Measurements from ENCODE around the gene RPS6KL1.

Gene RPS6KL1, protein sequence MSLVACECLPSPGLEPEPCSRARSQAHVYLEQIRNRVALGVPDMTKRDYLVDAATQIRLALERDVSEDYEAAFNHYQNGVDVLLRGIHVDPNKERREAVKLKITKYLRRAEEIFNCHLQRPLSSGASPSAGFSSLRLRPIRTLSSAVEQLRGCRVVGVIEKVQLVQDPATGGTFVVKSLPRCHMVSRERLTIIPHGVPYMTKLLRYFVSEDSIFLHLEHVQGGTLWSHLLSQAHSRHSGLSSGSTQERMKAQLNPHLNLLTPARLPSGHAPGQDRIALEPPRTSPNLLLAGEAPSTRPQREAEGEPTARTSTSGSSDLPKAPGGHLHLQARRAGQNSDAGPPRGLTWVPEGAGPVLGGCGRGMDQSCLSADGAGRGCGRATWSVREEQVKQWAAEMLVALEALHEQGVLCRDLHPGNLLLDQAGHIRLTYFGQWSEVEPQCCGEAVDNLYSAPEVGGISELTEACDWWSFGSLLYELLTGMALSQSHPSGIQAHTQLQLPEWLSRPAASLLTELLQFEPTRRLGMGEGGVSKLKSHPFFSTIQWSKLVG

DNA sequence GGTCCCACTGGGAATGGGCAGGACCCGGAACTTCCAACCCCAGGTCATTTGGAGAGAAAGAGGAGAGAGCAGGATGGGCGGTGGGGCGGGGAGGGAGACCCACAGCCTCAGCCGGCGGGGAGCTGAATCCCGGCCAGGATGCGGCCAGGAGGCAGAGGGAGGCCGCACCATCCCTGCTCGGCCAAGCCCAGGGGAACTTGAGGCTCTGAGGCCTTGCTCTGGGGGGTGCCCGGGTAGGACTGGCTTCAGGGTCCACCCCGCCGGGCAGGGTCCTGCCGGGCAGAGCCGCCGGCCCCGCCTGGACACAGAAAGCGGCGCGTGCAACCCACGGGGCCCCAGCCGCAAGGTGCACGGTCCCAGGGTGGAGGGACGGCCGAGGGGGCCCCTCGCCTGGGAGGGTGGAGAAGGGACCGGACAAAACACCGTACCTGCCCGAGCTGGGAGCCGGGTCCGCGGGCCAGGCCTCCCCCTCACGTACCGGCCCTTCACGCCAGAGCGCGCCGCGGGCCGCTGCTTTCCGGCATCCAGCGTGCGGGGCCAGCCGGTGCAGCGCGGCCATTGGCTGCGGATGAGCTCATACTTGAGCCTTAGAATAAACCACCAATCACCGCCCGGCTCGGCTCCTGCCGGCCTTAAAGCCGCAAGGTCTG lies at the start of gene RPS6KL1:
RPS6KL1 (minus strand) TSS at position 509 of the 650 bp plus-strand sequence. CDS start 1,719 bp downstream, outside the sequence.
- peak; percentile 89 for DNase-seq (ENCODE audit: low spot score)

DNA sequence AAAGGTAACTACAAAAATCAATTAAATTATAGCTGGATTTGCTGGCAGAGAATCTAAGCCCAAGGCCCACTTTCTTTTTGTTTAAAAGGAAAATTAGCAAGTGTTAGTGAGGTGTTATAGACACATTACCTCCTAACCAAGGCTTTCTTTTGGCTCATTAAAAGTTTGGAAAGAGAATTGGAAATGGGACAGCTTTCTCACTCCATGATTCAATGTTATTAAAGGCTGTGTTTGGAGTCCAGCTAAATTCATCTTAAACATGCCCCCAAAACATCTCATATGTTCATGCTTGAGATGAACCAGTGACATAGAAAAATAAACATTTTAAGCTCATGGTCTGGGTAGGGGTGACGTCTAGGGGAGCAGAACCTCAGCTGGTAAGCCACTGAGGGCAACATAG lies 45.8 kb upstream of the RPS6KL1 start:
- no peak for DNase-seq (ENCODE audit: low spot score)

DNA sequence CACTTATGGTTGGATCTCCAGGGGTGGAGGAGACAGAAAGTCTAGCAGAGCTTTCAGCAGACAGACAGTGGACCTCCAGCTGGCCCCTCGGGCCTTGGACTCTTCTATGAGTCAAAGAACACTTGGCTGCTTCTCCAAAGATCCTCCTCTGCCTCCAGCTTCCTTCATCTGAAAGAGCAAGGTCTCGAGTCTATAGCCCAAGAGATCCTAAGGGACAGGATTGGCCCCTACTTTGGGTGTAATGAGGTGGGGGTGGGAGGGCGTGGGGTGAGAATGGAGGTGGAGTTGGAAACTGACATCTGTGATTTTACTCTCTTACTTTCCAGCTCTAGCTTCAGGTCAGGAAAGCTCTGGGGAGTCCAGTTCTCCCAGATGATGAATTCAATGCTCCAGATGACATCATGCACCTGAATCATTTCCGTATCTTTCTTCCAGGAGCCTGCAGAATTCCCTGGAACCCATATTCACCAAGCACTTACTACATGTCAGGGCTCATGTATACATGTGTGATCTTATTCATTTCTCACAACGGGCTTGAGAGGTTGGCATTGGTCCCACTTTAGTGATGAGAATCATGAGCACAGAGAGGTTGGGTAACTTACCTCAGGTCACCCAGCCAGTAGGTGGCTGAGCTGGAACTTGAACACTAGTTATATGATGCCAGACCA lies 42.6 kb upstream of the RPS6KL1 start:
- DNase-seq (ENCODE audit: low spot score) = no peak

DNA sequence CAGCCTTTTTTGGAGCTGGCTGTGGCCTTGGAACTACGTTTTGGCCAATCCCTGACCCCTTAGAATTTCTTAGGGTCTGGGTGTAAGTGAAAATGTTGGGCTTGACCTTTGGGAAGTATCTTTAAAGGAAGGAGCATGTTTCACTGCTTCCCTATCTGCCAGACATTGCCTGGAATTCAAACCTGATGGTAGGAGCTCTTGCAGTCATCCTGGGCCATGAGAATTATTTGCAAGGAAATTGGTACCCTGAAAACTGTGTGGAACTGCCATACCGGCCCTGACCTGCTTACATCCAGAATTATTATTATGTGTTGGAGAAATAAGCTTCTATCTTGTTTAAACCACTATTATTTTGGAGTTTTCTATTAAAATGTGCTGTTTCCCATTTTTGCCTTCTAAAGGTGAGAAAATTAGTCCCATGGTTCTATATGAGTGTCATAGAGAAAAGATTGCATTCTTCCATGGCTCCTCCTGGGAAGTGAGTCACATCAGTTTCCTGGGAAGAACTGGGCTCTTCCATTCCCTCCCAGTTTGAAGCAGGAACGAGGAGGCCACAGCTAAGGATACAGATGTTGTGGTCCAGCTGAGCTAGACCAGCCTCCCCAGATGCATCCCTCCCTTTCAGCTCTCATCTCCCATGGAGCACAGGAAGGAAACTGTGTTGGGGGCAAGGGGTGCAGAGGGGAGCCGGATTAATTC lies 41.9 kb upstream of the RPS6KL1 start:
- no peak for DNase-seq (ENCODE audit: low spot score)

DNA sequence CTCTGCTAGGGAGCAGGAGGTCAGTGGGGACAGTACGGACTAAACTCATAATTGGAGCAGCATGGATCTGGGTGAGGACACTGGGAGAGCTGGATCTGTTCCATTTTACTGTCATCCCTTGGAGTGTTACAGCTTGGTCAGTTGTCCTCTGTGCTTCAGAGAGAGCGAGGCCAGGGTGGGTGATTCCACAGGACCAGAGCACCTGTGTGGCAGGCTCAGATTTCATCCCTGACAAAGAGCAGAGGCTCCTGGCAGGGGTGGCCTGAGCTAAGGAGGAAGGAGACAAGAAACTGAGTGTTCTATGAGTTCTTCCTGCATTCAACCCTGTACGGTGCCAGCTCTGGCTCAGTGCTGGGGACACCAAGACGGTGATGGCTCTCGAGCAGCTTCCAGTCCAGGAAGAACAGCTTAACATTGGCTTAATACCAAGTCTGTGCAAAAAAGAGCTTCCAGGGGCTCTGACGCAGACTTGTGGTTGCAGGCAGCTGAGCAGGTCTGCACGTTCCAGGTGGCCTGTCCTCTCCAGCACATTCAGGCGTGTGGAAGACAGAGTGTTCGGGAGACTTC lies 40.7 kb upstream of the RPS6KL1 start:
- no peak for DNase-seq (ENCODE audit: low spot score)

DNA sequence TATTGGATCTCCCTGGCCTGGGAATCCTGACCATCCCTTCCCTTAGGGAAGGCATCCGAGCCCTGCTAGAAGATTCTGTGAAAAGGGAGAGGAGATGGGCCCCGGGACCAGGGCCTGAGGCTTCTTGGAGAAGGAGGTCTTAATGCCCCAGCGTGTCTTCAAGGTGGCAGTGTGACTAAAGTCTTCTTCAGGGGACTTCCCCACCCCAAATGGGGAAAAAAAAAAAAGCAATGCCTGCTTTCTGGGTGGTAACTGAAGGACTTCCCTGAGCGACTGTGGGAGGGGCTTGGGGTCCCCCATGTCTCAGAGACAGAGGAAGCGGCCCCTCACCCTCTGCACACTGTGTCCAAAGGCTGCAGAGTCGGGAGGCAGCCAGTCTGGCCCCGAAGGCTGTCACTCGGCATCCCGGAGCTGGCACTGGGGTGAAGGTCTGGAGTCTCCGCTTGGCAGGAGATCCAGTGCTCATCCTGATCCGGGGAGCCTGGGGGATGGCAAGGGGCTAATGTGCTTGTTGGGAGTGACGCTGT lies 40.2 kb upstream of the RPS6KL1 start:
- DNase-seq (ENCODE audit: low spot score) = no peak

DNA sequence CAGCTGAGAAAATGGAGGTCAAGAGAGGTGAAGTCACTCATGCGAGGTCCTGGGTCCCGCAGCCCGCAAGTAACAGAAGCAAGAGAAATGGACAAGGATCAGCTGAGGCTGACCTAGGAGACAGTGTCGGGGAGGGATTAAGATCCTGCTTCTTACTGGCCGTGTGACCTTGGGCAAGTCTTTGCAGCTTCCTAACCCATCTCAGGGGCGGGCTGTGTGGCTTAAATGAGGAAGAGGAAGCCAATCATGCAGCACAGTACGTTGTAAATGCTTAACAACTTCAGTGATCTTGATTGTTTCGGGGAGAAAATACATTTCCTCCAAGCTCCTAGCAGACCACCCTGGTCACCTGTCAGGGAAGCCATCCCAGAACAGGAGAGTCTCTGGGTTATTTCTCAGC lies 39.4 kb upstream of the RPS6KL1 start:
- DNase-seq (ENCODE audit: low spot score) = no peak

DNA sequence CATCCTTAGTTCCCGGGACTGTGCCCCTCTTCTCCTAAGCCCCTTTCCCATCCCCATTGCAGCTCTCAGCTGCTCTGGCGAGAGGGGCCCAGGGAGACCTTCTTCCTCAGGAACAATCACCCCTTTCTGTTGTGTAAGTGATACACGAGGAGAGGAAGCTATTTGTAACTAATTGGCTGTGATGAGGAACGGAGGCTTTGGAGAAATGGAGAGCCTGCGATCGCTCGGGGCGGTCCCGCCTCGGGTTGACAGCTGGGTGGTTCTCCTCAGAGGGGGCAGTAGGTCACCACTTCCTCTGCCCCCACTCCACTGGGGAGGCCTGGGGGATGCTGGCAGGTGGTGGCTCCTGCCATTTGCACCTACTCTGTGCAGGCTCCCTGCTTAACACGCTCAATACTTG lies 39.0 kb upstream of the RPS6KL1 start:
- no peak for DNase-seq (ENCODE audit: low spot score)

DNA sequence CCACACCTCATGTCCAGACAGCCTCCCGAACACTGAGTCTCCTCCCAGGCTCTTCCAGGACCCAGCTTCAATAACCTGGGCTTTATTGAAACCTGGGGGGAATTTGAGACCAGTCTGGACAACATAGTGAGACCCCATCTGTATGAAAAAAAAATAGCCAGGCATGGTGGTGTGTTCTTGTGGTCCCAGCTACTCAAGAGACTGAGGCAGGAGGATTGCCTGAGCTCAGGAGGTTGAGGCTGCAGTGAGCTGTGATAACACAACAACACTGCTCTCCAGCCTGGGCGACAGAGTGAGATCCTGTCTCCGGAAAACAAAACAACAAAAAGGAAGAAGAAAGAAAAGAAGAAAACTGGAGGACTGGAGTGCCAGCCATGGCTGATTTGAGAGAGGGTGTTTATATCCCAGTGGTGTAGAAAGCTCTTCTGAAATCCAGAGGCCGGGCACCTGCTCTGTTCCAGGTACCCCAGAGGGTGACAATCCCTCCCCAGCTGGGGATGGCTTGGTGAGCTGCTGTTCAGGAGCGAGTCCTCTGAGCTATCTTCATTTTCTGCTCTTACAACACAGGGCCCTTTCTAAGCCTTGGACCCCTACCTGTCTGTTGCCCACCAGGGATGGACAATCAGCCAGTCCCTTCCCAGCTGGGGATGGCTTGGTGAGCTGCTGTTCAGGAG lies 38.3 kb upstream of the RPS6KL1 start:
- no peak for DNase-seq (ENCODE audit: low spot score)

DNA sequence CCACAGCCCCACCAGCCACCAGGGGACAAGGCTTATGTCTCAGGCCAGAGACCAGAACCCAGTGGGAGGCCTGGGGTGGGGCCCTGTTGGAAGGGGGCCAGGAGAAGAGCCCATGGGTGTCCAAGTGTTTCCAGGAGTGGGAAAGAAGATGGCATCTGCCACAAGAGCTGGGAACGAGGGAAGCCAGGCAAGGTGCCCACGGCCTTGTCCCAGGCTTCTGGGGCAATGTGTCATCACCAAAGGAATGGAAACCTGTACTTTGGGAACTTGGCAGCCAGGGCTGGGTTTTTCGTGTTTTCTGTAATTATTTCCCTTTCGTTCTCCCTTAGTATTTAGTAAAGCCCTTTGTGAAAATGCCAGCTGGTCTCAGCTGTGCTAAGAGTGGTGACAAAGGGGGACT lies 37.7 kb upstream of the RPS6KL1 start:
- no peak for DNase-seq (ENCODE audit: low spot score)

DNA sequence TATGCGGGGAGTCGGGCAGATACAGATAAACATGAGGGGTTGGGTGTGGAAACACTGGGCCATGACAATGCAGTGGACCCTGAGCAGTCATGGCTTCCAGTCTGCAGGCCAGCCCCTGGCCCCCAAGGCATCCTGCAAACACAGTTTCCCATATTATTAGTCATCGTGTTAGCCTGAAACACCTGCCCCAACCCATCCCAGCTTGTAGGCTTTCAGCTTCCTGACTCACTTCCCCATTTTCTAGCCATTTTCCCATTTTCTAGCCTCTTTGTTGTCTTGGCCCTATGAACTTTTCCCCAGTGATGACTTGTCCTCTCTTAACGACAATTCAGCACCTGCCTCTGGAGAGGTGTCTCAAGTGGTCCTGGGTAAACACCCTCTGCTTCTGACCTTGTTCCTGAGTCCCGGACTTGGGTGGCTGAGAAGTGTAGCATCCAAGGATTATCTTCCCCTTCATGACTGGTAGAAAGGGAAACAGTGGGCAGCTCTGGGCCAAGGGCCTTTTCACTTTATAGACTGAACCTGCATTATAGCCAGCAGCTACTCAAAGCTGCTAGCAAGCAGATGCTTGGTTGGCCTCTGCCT lies 36.6 kb upstream of the RPS6KL1 start:
- DNase-seq (ENCODE audit: low spot score) = no peak

DNA sequence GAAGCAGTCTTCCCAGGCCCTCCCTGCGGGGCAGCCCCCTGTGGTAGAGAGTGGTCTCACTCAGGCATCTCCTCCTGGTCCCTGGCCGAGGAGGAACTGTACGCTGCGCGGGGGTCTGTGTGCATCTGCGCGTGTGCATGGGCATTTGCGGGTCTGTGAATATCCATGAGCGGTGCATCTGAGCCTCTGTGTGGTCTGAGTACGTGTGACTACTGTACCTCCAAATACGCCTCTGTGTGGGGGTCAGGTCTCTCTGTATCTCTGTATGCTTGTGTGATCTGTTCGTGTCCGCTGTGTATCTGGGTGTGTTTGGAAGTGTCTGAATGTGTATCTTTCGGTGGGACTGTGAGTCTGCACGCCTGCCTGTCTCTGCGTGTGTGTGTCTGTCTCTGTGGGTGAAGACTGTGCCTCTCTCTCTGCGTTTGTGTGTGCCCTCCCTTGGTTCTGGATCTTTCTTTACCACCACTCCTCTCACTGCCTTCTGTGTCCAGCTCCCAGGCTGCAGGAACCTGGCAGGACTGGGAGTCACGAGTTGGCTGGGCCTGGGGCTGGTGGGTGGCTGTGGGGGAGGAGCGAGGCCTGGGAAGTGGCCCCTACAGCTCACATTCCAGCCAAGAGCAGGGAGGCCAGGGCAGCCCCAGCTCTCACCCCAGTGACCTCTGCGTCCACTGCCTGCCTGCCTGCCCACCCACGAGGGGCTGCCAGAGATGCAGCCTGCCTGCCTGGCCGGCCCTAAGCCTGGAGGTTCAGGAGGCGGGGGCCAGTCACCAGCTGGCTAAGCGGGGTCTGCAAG lies 33.4 kb upstream of the RPS6KL1 start:
- DNase-seq (ENCODE audit: low spot score) = no peak

DNA sequence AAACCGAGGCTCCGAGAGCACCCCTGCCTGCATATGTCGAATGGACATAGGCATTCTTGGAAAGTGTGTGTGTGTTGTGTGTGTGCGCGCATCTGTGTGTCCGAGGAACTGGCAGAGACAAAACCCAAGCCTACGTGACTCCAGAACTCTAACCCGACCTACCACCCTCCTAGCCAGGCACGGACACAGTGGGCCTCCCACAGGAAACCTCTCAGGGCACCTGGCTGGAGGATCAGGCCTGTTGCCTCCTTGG lies 32.9 kb upstream of the RPS6KL1 start:
- no peak for DNase-seq (ENCODE audit: low spot score)

DNA sequence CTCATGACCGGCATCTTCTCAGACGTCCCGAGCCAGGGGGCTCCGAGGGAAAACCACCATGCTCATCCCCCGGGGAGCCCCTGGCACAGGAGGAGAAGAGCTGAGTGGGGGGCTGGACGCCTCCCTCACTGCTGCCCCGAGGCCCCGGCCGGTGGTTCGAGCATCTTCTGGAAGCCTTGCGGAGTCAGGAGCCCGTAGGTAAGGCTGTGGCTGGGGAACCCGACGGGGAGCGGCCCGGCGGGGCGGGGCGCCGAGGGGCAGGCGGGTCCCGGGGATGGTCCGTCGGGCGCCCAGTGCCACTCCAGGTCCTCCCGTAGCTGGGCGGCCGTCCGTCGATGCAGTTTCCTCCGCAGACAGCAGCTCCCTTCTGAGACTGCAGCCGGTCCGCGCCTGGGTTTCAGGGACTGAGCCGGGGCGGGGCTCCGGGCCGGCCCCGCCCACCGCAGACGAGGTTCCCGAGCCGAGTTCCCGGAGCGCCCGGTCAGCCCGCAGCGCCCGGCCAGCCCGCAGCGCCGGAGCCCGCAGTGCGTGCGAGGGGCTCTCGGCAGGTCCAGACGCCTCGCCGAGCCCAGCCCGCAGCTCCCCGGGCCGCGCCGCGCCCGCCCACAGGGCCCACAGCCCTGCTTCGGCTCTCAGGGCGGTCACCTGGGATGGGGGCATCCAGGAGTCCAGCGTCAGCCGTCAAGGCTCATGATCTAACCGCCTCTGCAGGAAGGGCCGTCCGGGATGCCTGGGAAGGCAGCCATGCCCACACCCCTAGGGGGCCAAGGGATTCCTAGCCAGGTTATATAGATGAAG lies 32.4 kb upstream of the RPS6KL1 start, which contains the start of gene PGF:
PGF (minus strand) TSS at position 369 of the 798 bp plus-strand sequence; CDS start at position 14, 355 bp downstream.
- DNase-seq (ENCODE audit: low spot score) = peak; percentile 78

DNA sequence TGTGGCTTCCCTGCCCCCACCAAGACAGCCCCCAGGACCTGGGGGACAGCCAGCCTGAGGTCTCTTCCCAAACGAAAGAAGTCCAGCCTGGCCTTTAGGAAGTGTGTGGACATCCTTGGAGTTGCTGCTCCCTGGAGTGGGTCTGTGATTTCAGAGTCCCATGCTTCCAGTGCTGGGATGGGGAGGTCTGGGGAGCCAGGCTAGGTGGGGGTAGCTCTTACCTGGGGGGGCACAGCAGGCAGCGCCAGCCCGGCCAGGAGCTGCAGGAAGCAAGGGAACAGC lies 31.8 kb upstream of the RPS6KL1 start:
- DNase-seq (ENCODE audit: low spot score) = no peak

DNA sequence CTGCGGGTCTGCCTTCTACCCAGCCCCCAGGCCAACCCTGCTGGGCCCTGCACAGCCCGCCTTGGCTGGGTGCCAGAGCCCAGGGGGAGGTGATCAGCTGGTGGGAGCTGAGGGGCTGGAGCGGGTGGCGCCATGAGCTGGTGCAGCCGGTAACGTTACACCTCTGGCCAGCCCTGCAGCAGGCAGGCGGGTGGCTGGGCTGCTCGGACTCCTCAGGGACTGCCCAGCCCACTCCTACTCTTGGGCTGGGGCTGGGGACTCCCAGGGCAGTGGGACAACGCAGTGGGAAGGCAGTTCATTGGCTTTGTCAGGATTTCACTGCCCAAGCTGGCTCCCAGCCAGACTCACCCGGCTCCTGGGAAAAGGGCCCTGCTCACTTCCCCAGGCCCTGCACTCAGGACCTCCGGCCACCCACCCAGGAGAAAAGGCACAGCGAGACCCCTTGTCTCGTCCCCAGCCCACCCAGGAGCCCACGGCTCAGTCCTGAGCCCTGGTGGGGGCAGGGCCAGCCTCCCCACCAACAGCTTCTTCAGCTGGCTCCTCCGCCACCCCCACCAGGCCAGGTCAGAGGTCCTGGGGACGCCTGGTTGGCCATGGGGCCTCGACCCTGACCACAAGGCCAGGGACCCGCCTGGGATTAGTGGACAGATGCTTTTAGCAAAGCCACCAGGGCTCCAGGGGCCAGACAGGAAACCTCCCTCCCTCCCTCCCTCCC lies 31.3 kb upstream of the RPS6KL1 start:
- DNase-seq (ENCODE audit: low spot score) = no peak

DNA sequence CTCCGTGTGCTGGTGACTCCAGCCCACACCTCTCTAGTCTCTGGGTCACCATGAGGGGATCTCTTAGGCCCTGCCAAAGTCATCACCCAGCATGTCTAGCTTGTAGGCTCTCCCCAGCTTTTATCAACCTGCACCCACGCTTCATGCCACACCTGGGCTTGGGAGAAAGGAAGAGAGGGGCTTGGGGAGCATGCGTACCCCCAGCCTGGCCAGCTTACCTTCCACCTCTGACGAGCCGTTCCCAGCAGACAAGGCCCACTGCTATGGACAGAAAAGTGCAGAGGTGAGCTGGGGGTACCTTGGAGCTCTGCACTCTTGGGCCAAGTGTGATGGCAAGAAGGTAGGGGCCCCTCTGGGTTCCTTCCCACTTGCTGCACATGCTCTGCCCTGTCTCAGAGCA lies 30.6 kb upstream of the RPS6KL1 start:
- DNase-seq (ENCODE audit: low spot score) = no peak

DNA sequence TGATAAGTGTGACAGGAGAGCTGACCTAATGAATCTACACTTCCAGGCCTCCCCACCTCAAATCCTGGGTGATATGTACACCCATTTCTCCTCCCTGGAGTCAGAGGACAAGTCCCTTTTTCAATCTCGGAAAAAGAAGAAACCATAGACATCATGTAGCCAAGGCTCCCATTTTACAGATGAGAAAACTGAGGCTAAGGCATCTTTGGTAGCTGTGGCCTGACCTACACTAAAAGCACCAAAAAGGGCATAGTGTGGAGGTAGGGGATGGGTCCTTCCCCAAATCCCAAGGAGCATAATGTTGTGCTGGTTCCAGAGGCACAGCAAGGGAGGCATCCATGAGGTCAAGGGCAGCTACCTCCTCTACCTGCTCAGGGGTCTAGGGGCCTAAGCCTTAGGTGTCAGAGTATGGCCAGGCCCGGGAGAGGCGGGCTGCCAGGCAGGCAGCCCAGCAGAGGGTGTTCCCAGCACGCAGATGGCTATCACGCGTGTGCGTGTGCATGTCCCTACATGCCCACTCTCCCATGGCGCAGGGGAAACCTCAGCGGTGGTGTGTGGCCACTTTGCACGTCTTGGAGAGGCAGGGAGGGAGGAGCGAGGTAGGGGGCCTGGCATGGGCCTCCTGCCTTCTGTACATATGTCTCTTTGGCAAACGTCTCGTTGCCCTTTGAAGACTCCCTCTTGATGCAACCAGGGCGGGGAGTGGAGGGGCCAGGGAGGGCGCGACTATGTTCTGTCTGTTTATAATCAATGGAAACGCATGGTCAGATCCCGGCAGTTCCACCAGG lies 29.8 kb upstream of the RPS6KL1 start:
- no peak for DNase-seq (ENCODE audit: low spot score)

Measured in LoVo (cell line).